GM23338 (cell line): ENCODE results near the gene NT5C3B.

Experiments used
- CREB1 ChIP-seq: fragments of 250-450 bp; sonication (Bioruptor Pico); IDR thresholded peaks from 2 replicates; pipeline ENCODE4 v1.5.0; 2020; ENCODE audit warnings: low read depth, mild to moderate bottlenecking, moderate library complexity
- CTCF ChIP-seq, 2 experiments: fragments of 200-600 bp in 1 of 2; sonication (generic) in 1 of 2; conservative IDR thresholded peaks; 2 replicates each; pipeline versions ENCODE4 v1.5.1 to v1.6.1; 2016 to 2017; ENCODE audit warnings: antibody characterized with exemption in 2 of 2, low read depth in 2 of 2, mild to moderate bottlenecking in 2 of 2, moderate library complexity in 1 of 2
- ETS1 ChIP-seq: IDR thresholded peaks from 2 replicates; pipeline ENCODE4 v1.6.1; 2016; ENCODE audit warnings: antibody characterized with exemption
- EZH2 ChIP-seq: fragments of 200-600 bp; sonication (generic); IDR thresholded peaks from one replicate; pipeline ENCODE4 v1.8.0; 2017; ENCODE audit warnings: antibody characterized with exemption, mild to moderate bottlenecking, low read depth; ENCODE audit not compliant: unreplicated experiment
- EZH2phosphoT487 ChIP-seq: fragments of 200-600 bp; sonication (generic); IDR thresholded peaks from one replicate; pipeline ENCODE4 v1.8.1; 2018; ENCODE audit warnings: antibody characterized with exemption; ENCODE audit not compliant: unreplicated experiment
- JUNB ChIP-seq: IDR thresholded peaks from one replicate; pipeline ENCODE4 v1.6.1; 2016; ENCODE audit warnings: antibody characterized with exemption; ENCODE audit not compliant: unreplicated experiment
- POLR2AphosphoS5 ChIP-seq: IDR thresholded peaks from 2 replicates; pipeline ENCODE4 v1.6.1; 2016; ENCODE audit warnings: antibody characterized with exemption, low read depth
- REST ChIP-seq: IDR thresholded peaks from one replicate; pipeline ENCODE4 v1.6.1; 2018; ENCODE audit warnings: antibody characterized with exemption; ENCODE audit not compliant: unreplicated experiment

DNA sequence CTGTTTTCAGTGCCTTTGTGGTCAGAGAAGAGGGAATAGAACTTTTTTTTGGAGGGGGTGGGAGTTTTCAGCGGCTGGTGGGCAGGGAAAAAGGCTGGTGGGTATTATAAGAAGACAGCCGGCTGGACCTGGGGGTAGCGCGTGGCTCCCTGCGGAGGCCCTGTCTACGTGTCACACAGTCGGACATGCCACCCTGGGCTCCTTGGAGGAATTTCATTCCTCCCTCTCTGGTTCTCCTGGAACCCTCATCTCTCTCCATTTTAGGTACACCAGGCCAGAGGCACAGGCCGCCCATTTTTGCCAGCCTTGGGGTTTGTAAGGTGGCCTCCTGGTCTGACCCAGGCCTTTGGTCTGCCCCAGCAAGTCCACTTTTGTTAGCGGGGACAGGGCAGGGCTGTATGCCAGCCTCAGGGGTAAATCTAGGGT lies 22.3 kb downstream of the NT5C3B start:
- TF ChIP-seq CTCF (conservative IDR thresholded peaks at IDR 0.05; ENCODE audit: low read depth in 2 of 2) (no peak), POLR2AphosphoS5 (no peak), REST (no peak), CREB1 (CRISPR knock-in tag) (no peak), EZH2 (no peak), ETS1 (no peak), EZH2phosphoT487 (no peak), JUNB (no peak)
